Type B pancreatic cell (in vitro differentiated cells): ENCODE results near the gene UTP25. TPM values are rescaled to one million over a fixed set of nuclear protein-coding genes. Genes with fewer than 3 reads are reported as not detected.

Experiments used
- DNase-seq: peaks from one replicate; pipeline ENCODE4 v3.0.0; 2021; ENCODE audit warnings: mixed read lengths; ENCODE audit not compliant: unreplicated experiment; ENCODE audit errors: extremely low spot score
- H3K27ac Mint-ChIP-seq: 2 replicates; pipeline ENCODE4 v1.8.0; 2021; ENCODE audit warnings: mild to moderate bottlenecking, mixed read lengths
- H3K27me3 Mint-ChIP-seq: 2 replicates; pipeline ENCODE4 v1.8.0; 2021; ENCODE audit warnings: mixed read lengths
- H3K36me3 Mint-ChIP-seq: 2 replicates; pipeline ENCODE4 v1.8.0; 2021; ENCODE audit warnings: mixed read lengths
- H3K4me1 Mint-ChIP-seq: one replicate; pipeline ENCODE4 v1.8.0; 2021; ENCODE audit warnings: mixed read lengths; ENCODE audit not compliant: unreplicated experiment
- H3K4me3 Mint-ChIP-seq: 2 replicates; pipeline ENCODE4 v1.8.0; 2021; ENCODE audit warnings: mild to moderate bottlenecking, mixed read lengths
- H3K9me3 Mint-ChIP-seq: 2 replicates; pipeline ENCODE4 v1.8.0; 2021; ENCODE audit warnings: mixed read lengths
- CTCF ChIP-seq: fragments of 200-600 bp; sonication (generic); conservative IDR thresholded peaks from 2 replicates; pipeline ENCODE4 v1.5.0; 2021; ENCODE audit warnings: antibody characterized with exemption, mild to moderate bottlenecking
- total RNA-seq: library from RNA; stranded (reverse); gene quantifications from 2 replicates; pipeline ENCODE4 v1.2.1, GENCODE V29; 2021; ENCODE audit warnings: low replicate concordance

Gene UTP25
- total RNA-seq, 1 donor from 2014 or later: 9.4 TPM

- Mint-ChIP-seq H3K4me3 (no peak overlapping the region), H3K4me1 (peaks cover 40% of the 10 kb centered on the region), H3K27ac (no peak overlapping the region), H3K9me3 (peaks cover 4% of the 10 kb centered on the region), H3K27me3 (peaks cover 15% of the 10 kb centered on the region), H3K36me3 (no peaks in the 10 kb centered on the region)
- DNase-seq: no peak
- no peak for TF ChIP-seq CTCF
These were observed 5.1 kb upstream of the UTP25 start for GRCh38 chr1:209822706-209823105.

- no peak for DNase-seq
- Mint-ChIP-seq H3K27me3 (peaks cover 15% of the 10 kb centered on the region), H3K36me3 (no peaks in the 10 kb centered on the region), H3K4me1 (peaks cover 42% of the 10 kb centered on the region), H3K9me3 (peaks cover 5% of the 10 kb centered on the region), H3K4me3 (no peak overlapping the region), H3K27ac (no peak overlapping the region)
- peak; percentile 87 for TF ChIP-seq CTCF
These were observed 4.4 kb upstream of the UTP25 start for GRCh38 chr1:209823143-209824041.

- TF ChIP-seq CTCF: no peak
- H3K36me3 Mint-ChIP-seq: no peaks in the 10 kb centered on the region
- peak overlapping the region; percentile 14 for H3K4me3 Mint-ChIP-seq
- peaks cover 5% of the 10 kb centered on the region for H3K9me3 Mint-ChIP-seq
- H3K4me1 Mint-ChIP-seq: peaks cover 52% of the 10 kb centered on the region
- DNase-seq: no peak
- H3K27ac Mint-ChIP-seq: peak overlapping the region; percentile 95
- peaks cover 9% of the 10 kb centered on the region for H3K27me3 Mint-ChIP-seq
These were observed 2.0 kb upstream of the UTP25 start for GRCh38 chr1:209825591-209826434.

- peaks cover 5% of the 10 kb centered on the region for H3K9me3 Mint-ChIP-seq
- H3K27me3 Mint-ChIP-seq: no peaks in the 10 kb centered on the region
- H3K4me3 Mint-ChIP-seq: peak overlapping the region; percentile 74
- H3K4me1 Mint-ChIP-seq: peaks cover 35% of the 10 kb centered on the region
- H3K36me3 Mint-ChIP-seq: peaks cover 19% of the 10 kb centered on the region
- TF ChIP-seq CTCF: no peak
- DNase-seq: no peak
- H3K27ac Mint-ChIP-seq: no peak overlapping the region
These were observed 1.9 kb downstream of the UTP25 start for GRCh38 chr1:209829716-209830115.

GRCh38 chr1:209830722-209831121 lies 3.0 kb downstream of the UTP25 start:
- Mint-ChIP-seq H3K9me3 (peaks cover 5% of the 10 kb centered on the region), H3K4me3 (no peak overlapping the region), H3K27ac (no peak overlapping the region), H3K27me3 (no peaks in the 10 kb centered on the region), H3K4me1 (peaks cover 30% of the 10 kb centered on the region), H3K36me3 (peaks cover 24% of the 10 kb centered on the region)
- TF ChIP-seq CTCF: no peak
- no peak for DNase-seq
